Subcutaneous adipose tissue (tissue), 4 donors: ENCODE results near the gene TRAM2. TPM values are rescaled to one million over a fixed set of nuclear protein-coding genes. Genes with fewer than 3 reads are reported as not detected.

Experiments
- total RNA-seq, 4 donors: library from RNA; depleted of rRNA; stranded (reverse); fragments of >200 nt; gene quantifications; one replicate each; pipeline ENCODE4 v1.1.0, GENCODE V29; 2016
- TF ChIP-seq, protein P1 (sequence below): fragments of 450-650 bp; IDR thresholded peaks from one replicate; pipeline ENCODE4 v1.5.1; 2016; ENCODE audit warnings: low read depth, mild to moderate bottlenecking, control low read depth, antibody characterized with exemption, moderate library complexity

TRAM2 gene
- total RNA-seq, 4 donors from 2014 or later, result 18.3 to 39.1 (median 27.6) TPM

DNA sequence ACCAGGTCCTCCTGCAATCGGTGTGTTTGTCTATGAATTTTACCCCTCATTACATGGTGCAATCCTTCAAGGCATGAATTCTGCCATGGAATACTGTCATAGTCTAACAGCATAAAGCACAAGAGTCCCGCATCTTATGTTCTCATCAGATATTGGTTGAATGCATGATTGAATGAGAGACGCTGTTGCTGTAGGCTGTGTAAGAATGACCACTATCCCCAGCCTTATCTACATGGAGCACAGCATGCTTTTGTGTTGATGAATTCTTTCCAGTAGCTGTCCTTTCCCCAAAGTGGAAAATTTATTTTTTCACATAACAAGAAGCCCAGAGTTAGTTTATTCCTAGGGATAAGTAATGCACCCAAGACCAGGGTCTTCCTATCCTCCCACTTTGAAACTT, 5.6 kb upstream of the TRAM2 start:
- TF ChIP-seq, protein P1, sequence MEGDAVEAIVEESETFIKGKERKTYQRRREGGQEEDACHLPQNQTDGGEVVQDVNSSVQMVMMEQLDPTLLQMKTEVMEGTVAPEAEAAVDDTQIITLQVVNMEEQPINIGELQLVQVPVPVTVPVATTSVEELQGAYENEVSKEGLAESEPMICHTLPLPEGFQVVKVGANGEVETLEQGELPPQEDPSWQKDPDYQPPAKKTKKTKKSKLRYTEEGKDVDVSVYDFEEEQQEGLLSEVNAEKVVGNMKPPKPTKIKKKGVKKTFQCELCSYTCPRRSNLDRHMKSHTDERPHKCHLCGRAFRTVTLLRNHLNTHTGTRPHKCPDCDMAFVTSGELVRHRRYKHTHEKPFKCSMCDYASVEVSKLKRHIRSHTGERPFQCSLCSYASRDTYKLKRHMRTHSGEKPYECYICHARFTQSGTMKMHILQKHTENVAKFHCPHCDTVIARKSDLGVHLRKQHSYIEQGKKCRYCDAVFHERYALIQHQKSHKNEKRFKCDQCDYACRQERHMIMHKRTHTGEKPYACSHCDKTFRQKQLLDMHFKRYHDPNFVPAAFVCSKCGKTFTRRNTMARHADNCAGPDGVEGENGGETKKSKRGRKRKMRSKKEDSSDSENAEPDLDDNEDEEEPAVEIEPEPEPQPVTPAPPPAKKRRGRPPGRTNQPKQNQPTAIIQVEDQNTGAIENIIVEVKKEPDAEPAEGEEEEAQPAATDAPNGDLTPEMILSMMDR, result no peak

- TF ChIP-seq, protein P1, result no peak
Observed at GRCh38 chr6:52580905-52581304, 4.0 kb upstream of the TRAM2 start.

- TF ChIP-seq, protein P1, result no peak
Observed at GRCh38 chr6:52579006-52579660, 2.3 kb upstream of the TRAM2 start.

GRCh38 chr6:52577778-52578463, 1.1 kb upstream of the TRAM2 start:
- TF ChIP-seq, protein P1, result no peak

DNA sequence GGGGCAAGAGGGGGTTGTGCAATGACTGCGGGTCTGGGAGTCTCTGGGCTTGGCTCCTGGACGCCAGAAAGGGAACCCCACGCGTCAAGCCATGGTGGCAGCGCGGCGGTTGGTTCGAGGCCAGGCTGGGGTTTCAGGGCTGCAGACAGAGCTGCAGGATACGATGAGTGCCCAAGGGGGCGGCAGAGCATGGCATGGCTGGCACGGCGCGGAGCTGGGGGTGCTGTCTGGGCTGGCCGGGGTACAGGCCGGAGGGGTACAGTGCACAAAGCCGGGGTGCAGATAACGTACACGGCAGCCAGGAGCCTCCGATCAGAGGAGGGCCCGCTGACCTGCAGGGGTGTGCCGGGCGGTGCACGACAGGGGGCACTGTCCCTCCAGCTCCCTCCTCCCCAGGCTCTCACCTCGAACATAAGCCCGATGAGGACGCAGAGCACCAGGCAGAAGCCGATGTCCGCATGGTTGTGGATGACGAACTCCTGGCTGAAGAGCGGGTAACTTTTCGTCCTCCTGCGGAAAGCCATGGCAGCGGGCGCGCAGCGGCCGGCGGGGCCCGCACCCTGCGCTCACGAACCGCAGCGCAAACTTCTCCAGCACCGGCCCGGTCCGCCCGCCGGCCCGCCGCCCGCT, 353 bp downstream of the TRAM2 start:
- TF ChIP-seq, protein P1, result no peak

DNA sequence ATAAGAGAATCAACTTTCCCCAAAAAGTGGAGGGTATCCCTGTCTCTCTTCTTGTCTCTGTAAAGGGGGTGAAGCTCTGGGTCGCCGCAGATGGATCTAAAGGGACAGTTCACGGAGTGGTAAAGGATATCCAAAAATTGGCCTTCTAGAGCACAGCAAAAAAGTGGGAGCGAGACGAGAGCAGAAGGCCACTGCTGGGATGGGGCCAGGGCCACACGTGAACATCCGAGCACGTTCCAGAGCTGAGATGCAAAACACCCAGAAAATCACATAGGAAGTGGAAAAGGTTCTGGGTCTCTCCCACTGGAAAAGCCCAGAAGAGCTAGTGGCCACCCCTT, 837 bp downstream of the TRAM2 start:
- TF ChIP-seq, protein P1, result no peak

- TF ChIP-seq, protein P1, result no peak
Observed at GRCh38 chr6:52575502-52575892, 1.4 kb downstream of the TRAM2 start.
